Ascending aorta (tissue), 2 donors: ENCODE data around the gene LRRC45. TPM values are rescaled to one million over a fixed set of nuclear protein-coding genes. Genes with fewer than 3 reads are reported as not detected.

ENCODE experiments used
- DNase-seq, 2 donors: peaks; one replicate each; pipeline ENCODE4 v3.0.0-alpha.2; 2019; ENCODE audit warnings: low spot score in 2 of 2
- H3K27ac ChIP-seq, 2 donors: fragments of 200-600 bp; sonication (generic); one replicate each; pipeline ENCODE4 v1.5.1; 2016 to 2017; ENCODE audit warnings: mild to moderate bottlenecking in 1 of 2
- H3K27me3 ChIP-seq: fragments of 200-600 bp; sonication (generic); one replicate; pipeline ENCODE4 v1.5.1; 2017
- H3K36me3 ChIP-seq, 2 donors: fragments of 200-600 bp; sonication (generic); one replicate each; pipeline ENCODE4 v1.5.1; 2016
- H3K4me1 ChIP-seq, 2 donors: fragments of 200-600 bp; sonication (generic); one replicate each; pipeline ENCODE4 v1.5.1; 2016 to 2017; ENCODE audit warnings: mild to moderate bottlenecking in 1 of 2
- H3K4me3 ChIP-seq, 2 donors: fragments of 200-600 bp; sonication (generic); one replicate each; pipeline ENCODE4 v1.5.1; 2016 to 2017; ENCODE audit warnings: mild to moderate bottlenecking in 1 of 2
- H3K9me3 ChIP-seq, 2 donors: fragments of 200-600 bp; sonication (generic); one replicate each; pipeline ENCODE4 v1.5.1; 2016
- CTCF ChIP-seq, 3 experiments: fragments of 200-600 bp in 2 of 3; fragments of 450-650 bp in 1 of 3; sonication (generic) in 2 of 3; IDR thresholded peaks; one replicate each; pipeline ENCODE4 v1.5.1; 2016 to 2019; ENCODE audit warnings: antibody characterized with exemption in 3 of 3, mild to moderate bottlenecking in 1 of 3, moderate library complexity in 1 of 3
- intact Hi-C: fragments of 100-400 bp; cut with DNase I; formaldehyde crosslinking; loops from one replicate; pipeline ENCODE4 v1.15.1; 2023
- total RNA-seq: library from RNA; depleted of rRNA; stranded (reverse); fragments of >200 nt; gene quantifications from one replicate; pipeline ENCODE4 v1.1.0, GENCODE V29; 2016

Gene LRRC45
- total RNA-seq, 1 donor from 2014 or later, result 2.0 TPM

DNA sequence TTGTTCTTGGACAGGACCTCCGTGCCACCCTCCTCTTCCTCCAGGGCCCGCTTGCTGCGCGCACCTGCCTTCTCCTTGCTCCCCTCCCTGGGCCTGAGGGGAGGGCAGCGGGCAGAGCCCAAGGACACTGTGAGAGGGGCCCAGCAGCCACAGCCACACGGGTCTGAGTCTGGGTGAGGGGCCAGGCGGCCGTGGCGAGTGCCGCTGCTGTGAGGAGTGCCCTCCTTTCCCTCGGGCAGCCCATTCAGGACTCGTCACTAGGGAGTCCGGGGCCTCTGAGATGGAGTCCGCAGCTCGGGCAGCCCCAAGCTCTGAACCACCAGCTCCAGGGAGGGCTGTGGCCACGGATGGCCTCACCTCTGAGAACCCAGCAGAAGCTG lies 36.9 kb downstream of the LRRC45 start:
- Histone ChIP-seq H3K4me1 (peaks cover 8 to 9% of the 10 kb centered on the region in 2 donors), H3K36me3 (peaks cover 72 to 83% of the 10 kb centered on the region in 2 donors), H3K4me3 (no peak overlapping the region), H3K9me3 (no peaks in the 10 kb centered on the region), H3K27me3 (no peaks in the 10 kb centered on the region), H3K27ac (no peak overlapping the region)
- intact Hi-C loops, result no loop called here
- DNase-seq, result no peak
- no peak for TF ChIP-seq CTCF (IDR thresholded peaks at IDR 0.05)

DNA sequence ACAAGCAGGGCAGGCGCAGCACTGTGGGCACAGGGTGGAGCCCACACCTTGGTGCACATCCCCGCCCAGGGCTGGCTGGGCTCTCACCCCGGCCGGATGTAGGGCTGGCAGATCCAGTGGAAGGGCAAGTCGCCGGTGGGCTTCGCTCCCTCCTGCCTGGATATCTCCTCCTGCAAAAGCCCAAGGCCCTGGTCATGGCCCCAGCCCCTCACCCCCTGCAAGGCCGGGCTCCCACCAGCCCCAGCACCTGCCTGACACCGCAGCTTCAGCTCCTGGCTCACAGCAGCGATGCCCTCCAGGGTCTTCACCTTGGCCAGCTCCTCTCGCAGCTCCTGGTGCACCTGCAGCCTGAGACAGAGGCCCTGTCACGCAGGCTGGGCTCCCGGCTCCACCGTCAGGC lies 37.5 kb downstream of the LRRC45 start:
- Histone ChIP-seq H3K27me3 (no peaks in the 10 kb centered on the region), H3K4me3 (no peak overlapping the region), H3K27ac (no peak overlapping the region), H3K4me1 (peaks cover 9 to 12% of the 10 kb centered on the region in 2 donors), H3K36me3 (peaks cover 66 to 77% of the 10 kb centered on the region in 2 donors), H3K9me3 (no peaks in the 10 kb centered on the region)
- no peak for DNase-seq
- intact Hi-C loops, result no loop called here
- TF ChIP-seq CTCF (IDR thresholded peaks at IDR 0.05), result no peak

DNA sequence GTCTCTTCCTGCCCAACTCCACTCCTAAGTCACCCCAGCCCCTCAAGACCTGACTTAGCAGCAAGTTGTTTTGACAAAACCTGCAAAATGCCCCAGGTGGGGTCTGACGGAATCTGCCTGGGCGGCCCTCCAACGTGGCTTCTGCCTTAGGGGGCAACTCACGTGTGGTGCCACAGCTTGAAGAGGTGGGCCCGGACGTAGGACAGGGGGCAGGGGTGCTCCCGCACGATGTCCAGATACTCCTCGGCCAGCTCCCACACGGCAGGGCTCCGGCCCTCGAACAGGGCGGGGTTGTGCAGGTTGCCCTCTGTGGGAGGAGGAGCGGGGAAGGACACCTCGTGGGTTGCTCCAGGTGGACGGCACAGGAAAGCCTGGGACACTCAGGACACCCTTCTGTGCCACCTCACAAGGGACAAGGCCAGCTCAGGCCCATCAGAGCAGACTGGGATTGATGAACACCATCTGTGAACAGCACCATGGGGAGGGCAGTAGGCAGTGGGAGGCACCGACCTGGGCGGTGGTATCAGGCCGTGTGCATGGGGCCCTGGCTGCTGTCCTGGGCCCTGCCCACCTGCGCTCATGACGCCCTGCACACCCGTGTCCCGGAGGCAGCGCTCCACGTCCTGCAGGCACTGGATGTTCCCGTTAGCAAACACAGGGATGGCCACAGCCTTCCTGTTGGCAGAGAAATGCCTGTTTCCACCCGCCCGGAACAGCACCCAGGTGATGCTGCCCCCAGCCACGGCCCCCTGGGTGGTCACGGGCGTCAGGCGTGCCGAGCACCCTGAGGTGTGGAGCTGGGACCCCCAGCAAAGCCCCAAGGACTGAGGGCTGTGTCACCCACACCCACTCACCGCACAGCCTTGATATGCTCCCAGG lies 38.2 kb downstream of the LRRC45 start:
- no peaks in the 10 kb centered on the region for H3K27me3 ChIP-seq
- intact Hi-C loops, result no loop called here
- DNase-seq, result no peak
- H3K36me3 ChIP-seq, result peaks cover 59 to 70% of the 10 kb centered on the region in 2 donors
- H3K9me3 ChIP-seq, result no peaks in the 10 kb centered on the region
- H3K4me3 ChIP-seq, result no peak overlapping the region
- H3K4me1 ChIP-seq, result peaks cover 13 to 18% of the 10 kb centered on the region in 2 donors
- no peak overlapping the region for H3K27ac ChIP-seq
- no peak for TF ChIP-seq CTCF (IDR thresholded peaks at IDR 0.05)

GRCh38 chr17:82062076-82062983 lies 39.2 kb downstream of the LRRC45 start:
- TF ChIP-seq CTCF (IDR thresholded peaks at IDR 0.05), result no peak
- H3K27ac ChIP-seq, result no peak overlapping the region
- H3K9me3 ChIP-seq, result no peaks in the 10 kb centered on the region
- H3K27me3 ChIP-seq, result no peaks in the 10 kb centered on the region
- intact Hi-C loops, result no loop called here
- peaks cover 50 to 59% of the 10 kb centered on the region in 2 donors for H3K36me3 ChIP-seq
- peaks cover 13 to 18% of the 10 kb centered on the region in 2 donors for H3K4me1 ChIP-seq
- no peak overlapping the region for H3K4me3 ChIP-seq
- DNase-seq, result no peak

- no peak overlapping the region for H3K27ac ChIP-seq
Measured at GRCh38 chr17:82062984-82063368, 39.9 kb downstream of the LRRC45 start.

More at GRCh38 chr17:82062984-82063368, 39.9 kb downstream of the LRRC45 start:
- Histone ChIP-seq H3K4me1 (peaks cover 13 to 18% of the 10 kb centered on the region in 2 donors), H3K36me3 (peaks cover 44 to 53% of the 10 kb centered on the region in 2 donors), H3K4me3 (no peak overlapping the region), H3K9me3 (no peaks in the 10 kb centered on the region), H3K27me3 (no peaks in the 10 kb centered on the region)
- DNase-seq, result no peak
- no peak for TF ChIP-seq CTCF (IDR thresholded peaks at IDR 0.05)
- intact Hi-C loops, result no loop called here
